ENCODE measurements around the gene MALT1. TPM values are rescaled to one million over a fixed set of nuclear protein-coding genes. Genes with fewer than 3 reads are reported as not detected.
"Not testable (repeated sequence)": the region's sequence is repeated elsewhere in the genome, so short reads cannot be mapped to it uniquely, and the experiment has no call there.

The MALT1 gene
- total RNA-seq, 2 donors from 2014 or later = 87.8 to 108 TPM

DNA sequence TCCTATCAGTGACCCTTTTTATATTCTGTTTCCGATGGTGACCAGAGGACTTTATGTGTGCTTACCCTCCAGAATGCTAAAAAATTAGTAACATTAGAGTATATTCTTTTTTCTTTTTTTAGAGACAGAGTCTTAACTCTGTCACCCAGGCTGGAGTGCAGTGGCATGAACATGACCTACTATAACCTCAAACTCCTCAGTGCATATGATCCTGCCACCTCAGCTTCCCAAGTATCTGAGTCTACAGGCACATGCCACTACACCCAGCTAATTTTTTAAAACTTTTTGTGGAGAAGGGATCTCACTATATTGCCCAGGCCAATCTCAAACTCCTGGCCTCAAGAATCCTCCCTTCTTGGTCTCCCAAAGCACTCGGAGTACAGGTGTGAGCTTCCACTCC is 74.6 kb downstream of the MALT1 start:
- no peak for ATAC-seq
- H3K9me3 ChIP-seq (ENCODE audit: control insufficient read depth, low read length, poor library complexity, severe bottlenecking) = peaks cover 12% of the 10 kb centered on the region
- DNase-seq = no peak
- no peak overlapping the region for H3K27ac Mint-ChIP-seq
- H3K27me3 Mint-ChIP-seq = no peaks in the 10 kb centered on the region
- H3K36me3 Mint-ChIP-seq (ENCODE audit: low read depth) = peaks cover 16% of the 10 kb centered on the region
- H3K4me3 Mint-ChIP-seq = no peak overlapping the region
- peaks cover under 1% of the 10 kb centered on the region for H3K4me1 Mint-ChIP-seq

DNA sequence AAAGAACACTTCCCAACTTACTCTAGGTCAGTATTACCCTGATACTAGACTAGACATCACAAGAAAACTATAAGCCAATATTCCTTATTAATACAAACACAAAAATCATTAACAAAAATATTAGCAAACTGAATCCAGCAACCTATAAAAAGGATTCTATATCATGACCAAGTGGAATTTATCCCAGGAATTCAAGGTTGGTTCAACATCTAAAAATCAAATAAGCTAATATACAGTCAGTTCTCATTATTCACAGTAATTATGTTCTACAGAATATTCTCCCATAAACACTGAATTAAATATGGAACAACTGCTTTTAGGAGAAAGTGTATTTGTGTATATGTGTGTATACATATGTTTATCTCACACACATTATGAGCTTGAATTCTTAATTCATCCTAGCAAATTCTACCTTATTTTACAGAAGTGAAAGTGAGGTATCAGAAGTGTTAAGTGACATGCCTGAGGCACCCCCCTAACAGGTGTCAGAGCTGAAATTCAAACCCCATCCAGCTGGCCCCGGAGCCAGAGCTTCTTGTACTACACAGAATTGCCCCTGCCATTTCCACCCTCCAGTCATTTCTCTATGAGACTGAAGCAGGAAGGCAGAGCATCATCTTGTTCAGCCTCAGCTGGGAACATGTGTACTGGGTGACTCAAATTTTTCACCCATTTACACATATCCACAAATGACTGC is 77.8 kb downstream of the MALT1 start:
- no peak for DNase-seq
- H3K9me3 ChIP-seq (ENCODE audit: control insufficient read depth, low read length, poor library complexity, severe bottlenecking) = peaks cover 12% of the 10 kb centered on the region
- Mint-ChIP-seq H3K4me1 (no peaks in the 10 kb centered on the region), H3K27me3 (no peaks in the 10 kb centered on the region), H3K27ac (no peak overlapping the region), H3K36me3 (ENCODE audit: low read depth) (peaks cover 16% of the 10 kb centered on the region), H3K4me3 (no peak overlapping the region)
- ATAC-seq = no peak

DNA sequence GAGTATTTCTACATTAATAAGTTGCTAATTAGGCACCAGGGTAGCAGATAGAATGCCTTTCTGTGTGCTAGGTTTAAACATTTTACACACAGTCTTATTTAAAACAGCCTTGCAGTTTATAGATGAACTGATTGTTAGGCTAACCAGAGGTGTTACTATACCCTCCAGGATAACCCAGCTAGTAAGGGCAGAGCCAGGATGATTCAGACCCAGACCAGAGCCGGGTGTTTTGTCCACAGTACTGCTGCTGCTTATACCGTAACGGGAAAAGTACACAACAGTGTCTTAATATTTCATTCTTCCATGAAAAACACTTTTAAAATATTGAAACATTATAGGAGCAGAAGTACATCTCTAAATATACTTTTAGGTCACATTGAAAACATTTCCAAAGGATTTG is 82.7 kb downstream of the MALT1 start:
- Mint-ChIP-seq H3K36me3 (ENCODE audit: low read depth) (peaks cover 3% of the 10 kb centered on the region), H3K27ac (no peak overlapping the region), H3K27me3 (no peaks in the 10 kb centered on the region), H3K4me1 (peaks cover 23% of the 10 kb centered on the region), H3K4me3 (no peak overlapping the region)
- peaks cover 2% of the 10 kb centered on the region for H3K9me3 ChIP-seq (ENCODE audit: control insufficient read depth, low read length, poor library complexity, severe bottlenecking)
- DNase-seq = no peak
- ATAC-seq = no peak

DNA sequence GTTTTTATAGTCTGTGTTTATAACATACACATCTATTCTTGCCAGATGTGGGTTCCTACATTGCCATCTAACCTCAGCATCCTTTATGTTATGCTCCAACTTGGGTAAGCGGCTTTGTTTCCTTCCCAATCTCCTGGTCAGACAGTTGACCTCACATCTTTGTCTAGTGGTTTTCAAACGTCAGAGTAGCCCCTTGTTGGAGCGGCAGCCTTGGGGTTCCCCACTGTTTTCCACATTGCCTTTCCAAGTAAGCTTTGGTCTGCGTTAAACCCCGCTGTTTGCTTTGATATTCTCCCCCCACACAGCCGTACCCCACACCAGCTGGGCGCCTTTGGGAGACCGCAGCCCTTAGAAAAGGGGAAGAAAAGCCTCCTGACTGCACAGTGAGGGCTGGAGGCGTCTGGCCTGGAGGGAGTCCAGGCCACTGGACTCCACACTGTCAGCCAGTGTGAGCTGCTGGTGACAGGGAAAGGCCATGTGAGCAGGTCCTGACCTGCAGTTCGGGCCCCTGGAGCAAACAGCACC is 83.3 kb downstream of the MALT1 start:
- Mint-ChIP-seq H3K27ac (peak overlapping the region; percentile 60), H3K4me3 (no peak overlapping the region), H3K36me3 (ENCODE audit: low read depth) (peaks cover 2% of the 10 kb centered on the region), H3K27me3 (no peaks in the 10 kb centered on the region), H3K4me1 (peaks cover 23% of the 10 kb centered on the region)
- ATAC-seq (peak; percentile 35), DNase-seq (no peak)
- H3K9me3 ChIP-seq (ENCODE audit: control insufficient read depth, low read length, poor library complexity, severe bottlenecking) = no peaks in the 10 kb centered on the region

DNA sequence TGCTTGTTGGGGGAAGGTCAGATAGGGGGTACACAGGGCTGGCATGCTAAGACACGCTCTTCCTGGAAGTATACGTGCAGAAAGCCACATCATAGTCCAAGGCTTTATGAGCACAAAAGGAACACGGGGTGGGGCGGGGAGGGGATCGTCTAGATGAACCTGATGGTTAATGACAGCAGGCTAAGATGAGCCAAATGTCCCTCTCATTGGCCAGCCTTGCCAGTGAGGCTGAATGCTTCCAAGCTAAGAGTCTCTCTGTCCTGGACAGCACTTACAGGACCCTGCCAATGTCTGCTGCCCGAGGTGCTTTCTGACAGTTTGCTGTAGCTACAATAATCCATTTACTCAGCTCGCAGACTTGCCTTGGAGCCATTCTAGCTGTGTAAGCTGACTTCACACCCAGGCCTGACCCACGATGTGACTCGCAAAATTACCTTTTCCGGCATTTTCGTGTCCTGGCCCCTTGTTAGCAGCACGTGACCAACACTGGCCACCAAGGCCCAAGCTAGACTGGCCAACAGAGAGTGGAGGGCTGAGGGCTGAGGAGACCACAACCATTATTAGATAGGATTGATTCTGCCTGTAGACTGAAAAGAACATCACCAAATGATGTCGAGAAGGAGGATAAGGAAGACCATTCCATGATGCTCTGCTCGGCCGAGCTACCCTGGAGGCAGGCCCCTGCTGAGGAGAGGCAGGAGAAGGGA is 84.2 kb downstream of the MALT1 start:
- peaks cover 23% of the 10 kb centered on the region for H3K4me1 Mint-ChIP-seq
- no peak for DNase-seq

DNA sequence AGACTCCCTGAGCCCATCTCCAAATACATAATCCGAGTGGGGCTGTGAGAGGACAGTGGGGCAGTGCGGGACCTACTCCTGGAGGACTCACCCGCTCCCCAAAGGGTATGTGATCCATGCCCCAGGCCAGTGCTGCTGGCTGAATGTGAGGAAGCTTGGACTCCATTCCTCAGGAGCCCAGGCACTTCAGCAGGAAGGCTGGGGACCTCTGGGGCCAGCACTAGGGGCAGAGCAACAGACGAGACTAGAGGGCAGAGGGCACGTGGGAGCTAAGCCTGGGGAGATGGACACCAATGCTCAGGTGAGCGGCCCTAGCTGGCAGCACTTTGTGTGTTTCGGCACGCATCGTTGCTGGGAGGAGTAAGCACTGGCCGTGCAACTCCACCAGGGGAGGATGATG is 84.9 kb downstream of the MALT1 start:
- no peaks in the 10 kb centered on the region for H3K9me3 ChIP-seq (ENCODE audit: control insufficient read depth, low read length, poor library complexity, severe bottlenecking)
- ATAC-seq (no peak), DNase-seq (no peak)
- H3K27ac Mint-ChIP-seq = peak overlapping the region; percentile 39
- H3K4me3 Mint-ChIP-seq = no peak overlapping the region
- no peaks in the 10 kb centered on the region for H3K36me3 Mint-ChIP-seq (ENCODE audit: low read depth)
- peaks cover 26% of the 10 kb centered on the region for H3K4me1 Mint-ChIP-seq
- H3K27me3 Mint-ChIP-seq = no peaks in the 10 kb centered on the region

More for the DNA sequence above, 84.2 kb downstream of the MALT1 start:
- peak; percentile 52 for ATAC-seq
- no peak overlapping the region for H3K4me3 Mint-ChIP-seq
- H3K36me3 Mint-ChIP-seq (ENCODE audit: low read depth) = no peaks in the 10 kb centered on the region
- H3K9me3 ChIP-seq (ENCODE audit: control insufficient read depth, low read length, poor library complexity, severe bottlenecking) = no peaks in the 10 kb centered on the region
- H3K27ac Mint-ChIP-seq = peak overlapping the region; percentile 60
- no peaks in the 10 kb centered on the region for H3K27me3 Mint-ChIP-seq

DNA sequence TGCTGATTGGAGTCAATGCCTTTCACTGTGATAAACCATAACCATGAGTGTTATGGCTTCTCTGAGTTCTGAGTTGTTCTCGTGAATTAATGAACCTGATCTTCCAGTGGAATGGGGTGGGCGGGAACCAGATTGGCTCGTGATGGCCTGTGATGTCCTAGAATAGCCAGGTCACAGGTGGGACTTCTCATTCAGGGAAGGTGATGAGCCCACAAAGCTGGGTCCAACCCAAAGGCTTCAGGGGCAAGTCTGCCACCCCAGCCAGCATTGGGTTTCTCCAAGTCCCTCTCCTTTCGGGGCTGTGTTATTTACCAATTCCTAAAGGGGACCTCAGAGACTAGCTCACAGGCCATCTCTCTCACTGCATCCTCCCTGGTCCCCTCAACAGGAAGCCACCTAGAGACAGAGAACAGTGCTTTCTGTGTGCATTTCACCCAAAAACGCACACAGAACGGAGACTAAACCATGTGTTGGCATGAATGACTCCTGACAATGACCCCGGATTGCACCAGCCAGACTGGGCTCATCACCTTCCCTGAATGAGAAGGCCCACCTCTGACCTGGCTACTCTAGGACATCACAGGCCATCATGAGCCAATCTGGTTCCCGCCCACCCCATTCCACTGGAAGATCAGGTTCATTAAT is 85.5 kb downstream of the MALT1 start:
- Mint-ChIP-seq H3K4me3 (no peak overlapping the region), H3K27ac (no peak overlapping the region), H3K27me3 (peaks cover 3% of the 10 kb centered on the region), H3K4me1 (peaks cover 32% of the 10 kb centered on the region), H3K36me3 (ENCODE audit: low read depth) (no peaks in the 10 kb centered on the region)
- no peak for ATAC-seq
- no peaks in the 10 kb centered on the region for H3K9me3 ChIP-seq (ENCODE audit: control insufficient read depth, low read length, poor library complexity, severe bottlenecking)
- no peak for DNase-seq

DNA sequence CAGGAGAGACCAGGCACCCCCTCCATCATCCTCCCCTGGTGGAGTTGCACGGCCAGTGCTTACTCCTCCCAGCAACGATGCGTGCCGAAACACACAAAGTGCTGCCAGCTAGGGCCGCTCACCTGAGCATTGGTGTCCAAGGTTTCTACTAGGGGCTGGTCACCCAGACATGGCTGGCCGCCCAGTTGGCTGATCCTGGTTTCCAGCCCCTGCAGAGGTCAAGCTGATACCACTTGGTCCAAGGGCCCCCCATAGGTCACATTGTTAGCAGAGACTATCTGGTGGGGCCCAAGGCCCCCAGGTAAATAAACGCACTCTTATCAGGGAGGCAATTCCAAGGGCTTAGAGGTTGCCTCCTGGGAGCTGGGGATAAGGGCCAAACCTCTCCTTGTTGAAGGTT is 86.1 kb downstream of the MALT1 start:
- not testable (repeated sequence) for ATAC-seq; H3K4me3 Mint-ChIP-seq; H3K9me3 ChIP-seq (ENCODE audit: control insufficient read depth, low read length, poor library complexity, severe bottlenecking); H3K27ac Mint-ChIP-seq; H3K27me3 Mint-ChIP-seq; DNase-seq; H3K36me3 Mint-ChIP-seq (ENCODE audit: low read depth)
- H3K4me1 Mint-ChIP-seq = peaks cover 32% of the 10 kb centered on the region

DNA sequence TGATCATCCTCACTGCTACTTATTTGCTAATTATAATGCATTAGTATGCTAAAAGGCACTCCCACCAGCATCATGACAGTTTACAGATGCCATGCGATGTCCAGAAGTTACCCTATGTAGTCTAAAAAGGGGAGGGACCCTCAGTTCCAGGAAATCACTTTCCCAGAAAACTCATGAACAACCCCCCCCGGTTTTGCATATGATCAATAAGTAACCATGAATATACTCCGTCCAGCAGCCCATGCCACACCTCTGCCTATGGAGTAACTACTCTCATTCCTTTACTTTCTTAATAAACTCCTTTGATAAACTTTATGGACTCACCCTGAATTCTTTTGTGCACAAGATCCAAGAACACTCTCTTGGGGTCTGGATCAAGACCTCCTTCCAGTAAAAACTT is 86.8 kb downstream of the MALT1 start:
- no peak overlapping the region for H3K4me3 Mint-ChIP-seq
- H3K36me3 Mint-ChIP-seq (ENCODE audit: low read depth) = no peaks in the 10 kb centered on the region
- H3K9me3 ChIP-seq (ENCODE audit: control insufficient read depth, low read length, poor library complexity, severe bottlenecking) = no peaks in the 10 kb centered on the region
- peaks cover 37% of the 10 kb centered on the region for H3K4me1 Mint-ChIP-seq
- H3K27ac Mint-ChIP-seq = no peak overlapping the region
- no peak for ATAC-seq
- H3K27me3 Mint-ChIP-seq = peaks cover 4% of the 10 kb centered on the region
- DNase-seq = no peak

DNA sequence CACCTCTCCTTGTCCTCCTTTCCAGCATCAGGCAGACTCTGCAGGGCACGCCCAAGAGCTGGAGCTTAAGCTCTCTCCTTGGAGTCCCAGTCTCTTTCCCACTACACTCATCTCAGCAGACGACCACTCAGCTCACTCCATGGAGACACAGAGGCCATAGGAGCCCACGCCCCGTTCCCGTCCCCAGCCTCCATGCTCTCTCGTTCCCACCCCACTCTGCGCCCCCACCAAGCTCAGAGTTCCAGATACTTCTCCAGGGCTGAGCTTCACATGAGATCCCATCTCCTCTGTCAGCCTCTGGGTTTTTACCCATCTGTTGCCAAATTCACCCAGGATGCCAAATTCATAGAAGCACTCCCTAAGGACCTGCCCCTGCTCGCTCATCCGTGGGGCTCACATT is 87.3 kb downstream of the MALT1 start:
- ATAC-seq (no peak), DNase-seq (no peak)
- Mint-ChIP-seq H3K4me3 (peak overlapping the region; percentile 19), H3K27ac (peak overlapping the region; percentile 27), H3K36me3 (ENCODE audit: low read depth) (no peaks in the 10 kb centered on the region), H3K27me3 (peaks cover 4% of the 10 kb centered on the region), H3K4me1 (peaks cover 38% of the 10 kb centered on the region)
- no peaks in the 10 kb centered on the region for H3K9me3 ChIP-seq (ENCODE audit: control insufficient read depth, low read length, poor library complexity, severe bottlenecking)

DNA sequence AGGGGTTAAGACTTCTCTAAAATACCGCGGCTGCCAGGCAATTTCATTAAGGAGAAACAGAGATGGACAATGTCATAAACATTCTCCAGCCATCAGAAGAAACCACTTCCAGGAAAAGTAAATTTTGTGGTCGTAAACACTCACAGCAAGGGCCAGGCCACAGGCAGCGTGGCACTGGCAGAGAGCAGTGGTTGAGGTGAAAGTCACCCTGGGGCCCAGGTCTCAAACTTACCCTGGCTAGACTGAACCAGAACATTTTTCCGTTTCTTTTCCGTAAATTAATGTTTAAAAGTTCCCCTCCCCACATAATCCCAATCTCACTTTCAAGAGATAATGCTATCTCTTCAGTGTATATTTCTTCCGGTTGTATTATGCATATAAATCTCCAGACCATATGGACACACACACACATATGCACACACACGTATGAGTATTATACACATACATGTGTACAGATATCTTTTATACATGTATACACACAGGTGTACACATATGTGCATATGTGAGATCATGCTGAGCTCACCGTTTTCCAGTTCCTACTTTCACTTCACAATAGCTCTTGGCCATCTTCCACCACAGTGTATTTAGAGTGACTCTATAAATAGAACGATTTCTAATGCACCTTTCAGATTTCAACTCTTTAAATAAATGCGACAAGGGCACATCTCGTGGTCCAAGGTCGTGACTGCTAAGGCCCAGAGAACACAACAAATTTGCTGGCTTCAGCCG is 90.1 kb downstream of the MALT1 start:
- DNase-seq (no peak), ATAC-seq (no peak)
- H3K27ac Mint-ChIP-seq = no peak overlapping the region

DNA sequence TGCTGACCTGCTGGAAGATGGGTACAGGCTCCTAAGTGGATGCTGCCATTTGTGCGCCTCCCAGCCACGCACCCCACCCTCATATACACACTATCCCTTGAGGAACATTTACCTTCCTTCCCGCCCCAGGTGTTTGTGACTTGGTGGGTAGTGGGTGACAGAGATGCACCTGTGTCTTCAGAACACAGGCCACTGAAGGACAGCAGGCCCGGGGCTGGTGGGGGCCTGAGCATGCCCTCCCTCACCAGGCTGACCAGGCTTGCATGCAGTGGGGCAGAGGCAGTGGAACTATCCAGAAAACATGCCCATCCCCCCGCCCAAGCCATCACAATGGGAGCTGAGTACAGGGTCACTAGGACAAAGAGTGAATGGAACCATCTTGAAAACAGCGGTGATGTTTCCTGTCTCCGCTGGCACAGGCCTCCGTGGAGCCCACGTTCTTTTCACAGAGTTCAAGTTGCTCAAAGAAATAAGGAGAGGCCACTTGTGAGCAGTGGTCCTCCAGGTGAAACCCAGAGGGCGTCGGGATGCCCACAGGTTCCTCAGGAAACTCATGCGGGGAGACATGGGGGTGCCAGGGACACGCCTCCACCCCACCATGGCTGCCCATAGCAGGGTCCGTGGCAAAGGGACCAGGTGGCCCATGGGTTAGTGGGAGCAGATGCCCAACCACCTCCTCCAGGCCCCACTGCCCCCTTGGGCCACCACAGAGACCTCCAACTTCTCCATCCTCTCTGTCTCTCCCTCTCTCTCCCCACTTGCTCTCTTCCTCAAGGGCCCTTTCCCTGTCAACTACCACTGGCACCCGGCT is 90.9 kb downstream of the MALT1 start:
- peaks cover 30% of the 10 kb centered on the region for H3K4me1 Mint-ChIP-seq
- peak overlapping the region; percentile 49 for H3K4me3 Mint-ChIP-seq
- peaks cover 9% of the 10 kb centered on the region for H3K36me3 Mint-ChIP-seq (ENCODE audit: low read depth)
- H3K9me3 ChIP-seq (ENCODE audit: control insufficient read depth, low read length, poor library complexity, severe bottlenecking) = no peaks in the 10 kb centered on the region
- H3K27me3 Mint-ChIP-seq = peaks cover 30% of the 10 kb centered on the region
- H3K27ac Mint-ChIP-seq = no peak overlapping the region
- no peak for DNase-seq
- ATAC-seq = no peak

More for the DNA sequence above, 90.1 kb downstream of the MALT1 start:
- H3K4me3 Mint-ChIP-seq = peak overlapping the region; percentile 49
- H3K36me3 Mint-ChIP-seq (ENCODE audit: low read depth) = peaks cover 3% of the 10 kb centered on the region
- H3K9me3 ChIP-seq (ENCODE audit: control insufficient read depth, low read length, poor library complexity, severe bottlenecking) = no peaks in the 10 kb centered on the region
- H3K4me1 Mint-ChIP-seq = peaks cover 30% of the 10 kb centered on the region
- peaks cover 23% of the 10 kb centered on the region for H3K27me3 Mint-ChIP-seq
